ENCODE measurements around the gene CTTNBP2.
A peak's percentile ranks its signal among the peaks of the same experiment; 100 is the strongest.

Gene CTTNBP2

GRCh38 chr7:117819558-117819957 is 53.7 kb downstream of the CTTNBP2 start:
- H3K27ac ChIP-seq (ENCODE audit: low read depth, low read length) = no peak overlapping the region
- H3K36me3 ChIP-seq (ENCODE audit: control insufficient read depth, insufficient read depth, low read length) = no peaks in the 10 kb centered on the region
- H3K4me3 ChIP-seq (ENCODE audit: low read depth, low read length) = no peak overlapping the region
- H3K4me1 ChIP-seq (ENCODE audit: control insufficient read depth, insufficient read depth, low read length) = no peaks in the 10 kb centered on the region; the same call in 1 of the 2 replicates
- H3K9ac ChIP-seq (ENCODE audit: low read length) = no peak overlapping the region
- no peaks in the 10 kb centered on the region for H3K27me3 ChIP-seq (ENCODE audit: control insufficient read depth, insufficient read depth, low read length)
- no peaks in the 10 kb centered on the region for H3K9me3 ChIP-seq (ENCODE audit: control insufficient read depth, insufficient read depth, low read depth, low read length)

GRCh38 chr7:117818232-117818631 is 55.0 kb downstream of the CTTNBP2 start:
- H3K4me1 ChIP-seq (ENCODE audit: control insufficient read depth, insufficient read depth, low read length) = no peaks in the 10 kb centered on the region; the same call in 1 of the 2 replicates
- H3K4me3 ChIP-seq (ENCODE audit: low read depth, low read length) = no peak overlapping the region
- no peak overlapping the region for H3K27ac ChIP-seq (ENCODE audit: low read depth, low read length)
- H3K9ac ChIP-seq (ENCODE audit: low read length) = no peak overlapping the region
- no peaks in the 10 kb centered on the region for H3K9me3 ChIP-seq (ENCODE audit: control insufficient read depth, insufficient read depth, low read depth, low read length)
- no peaks in the 10 kb centered on the region for H3K36me3 ChIP-seq (ENCODE audit: control insufficient read depth, insufficient read depth, low read length)
- H3K27me3 ChIP-seq (ENCODE audit: control insufficient read depth, insufficient read depth, low read length) = no peaks in the 10 kb centered on the region

GRCh38 chr7:117816727-117817126 is 56.5 kb downstream of the CTTNBP2 start:
- no peaks in the 10 kb centered on the region for H3K36me3 ChIP-seq (ENCODE audit: control insufficient read depth, insufficient read depth, low read length)
- no peaks in the 10 kb centered on the region; the same call in 1 of the 2 replicates for H3K4me1 ChIP-seq (ENCODE audit: control insufficient read depth, insufficient read depth, low read length)
- H3K27me3 ChIP-seq (ENCODE audit: control insufficient read depth, insufficient read depth, low read length) = no peaks in the 10 kb centered on the region
- H3K9ac ChIP-seq (ENCODE audit: low read length) = no peak overlapping the region
- H3K9me3 ChIP-seq (ENCODE audit: control insufficient read depth, insufficient read depth, low read depth, low read length) = no peaks in the 10 kb centered on the region
- no peak overlapping the region for H3K4me3 ChIP-seq (ENCODE audit: low read depth, low read length)
- no peak overlapping the region for H3K27ac ChIP-seq (ENCODE audit: low read depth, low read length)

- Histone ChIP-seq H3K9ac (ENCODE audit: low read length) (no peak overlapping the region), H3K27me3 (ENCODE audit: control insufficient read depth, insufficient read depth, low read length) (no peaks in the 10 kb centered on the region), H3K36me3 (ENCODE audit: control insufficient read depth, insufficient read depth, low read length) (no peaks in the 10 kb centered on the region), H3K4me3 (ENCODE audit: low read depth, low read length) (no peak overlapping the region), H3K4me1 (ENCODE audit: control insufficient read depth, insufficient read depth, low read length) (peaks cover 31% of the 10 kb centered on the region), H3K9me3 (ENCODE audit: control insufficient read depth, insufficient read depth, low read depth, low read length) (no peaks in the 10 kb centered on the region), H3K27ac (ENCODE audit: low read depth, low read length) (no peak overlapping the region)
Measured at GRCh38 chr7:117811696-117812095, 61.5 kb downstream of the CTTNBP2 start.

GRCh38 chr7:117810642-117811512 is 62.4 kb downstream of the CTTNBP2 start:
- H3K4me3 ChIP-seq (ENCODE audit: low read depth, low read length) = no peak overlapping the region; the same call in 1 of the 2 replicates
- H3K27me3 ChIP-seq (ENCODE audit: control insufficient read depth, insufficient read depth, low read length) = no peaks in the 10 kb centered on the region
- H3K9ac ChIP-seq (ENCODE audit: low read length) = no peak overlapping the region
- H3K4me1 ChIP-seq (ENCODE audit: control insufficient read depth, insufficient read depth, low read length) = peaks cover 33% of the 10 kb centered on the region
- peak overlapping the region; percentile 64; the same call in 1 of the 2 replicates for H3K27ac ChIP-seq (ENCODE audit: low read depth, low read length)
- no peaks in the 10 kb centered on the region for H3K36me3 ChIP-seq (ENCODE audit: control insufficient read depth, insufficient read depth, low read length)
- H3K9me3 ChIP-seq (ENCODE audit: control insufficient read depth, insufficient read depth, low read depth, low read length) = no peaks in the 10 kb centered on the region

- Histone ChIP-seq H3K9me3 (ENCODE audit: control insufficient read depth, insufficient read depth, low read depth, low read length) (no peaks in the 10 kb centered on the region), H3K27me3 (ENCODE audit: control insufficient read depth, insufficient read depth, low read length) (no peaks in the 10 kb centered on the region), H3K27ac (ENCODE audit: low read depth, low read length) (peak overlapping the region; percentile 64; the same call in 1 of the 2 replicates), H3K4me1 (ENCODE audit: control insufficient read depth, insufficient read depth, low read length) (peaks cover 34% of the 10 kb centered on the region), H3K4me3 (ENCODE audit: low read depth, low read length) (no peak overlapping the region), H3K36me3 (ENCODE audit: control insufficient read depth, insufficient read depth, low read length) (no peaks in the 10 kb centered on the region), H3K9ac (ENCODE audit: low read length) (no peak overlapping the region)
Measured at GRCh38 chr7:117809958-117810357, 63.3 kb downstream of the CTTNBP2 start.

- H3K4me1 ChIP-seq (ENCODE audit: control insufficient read depth, insufficient read depth, low read length) = peaks cover 34% of the 10 kb centered on the region
- no peak overlapping the region for H3K4me3 ChIP-seq (ENCODE audit: low read depth, low read length)
- H3K9ac ChIP-seq (ENCODE audit: low read length) = no peak overlapping the region
- H3K27ac ChIP-seq (ENCODE audit: low read depth, low read length) = 0 out of 2 replicates have a peak overlapping the region, but pooled peaks have one; percentile 28
- H3K9me3 ChIP-seq (ENCODE audit: control insufficient read depth, insufficient read depth, low read depth, low read length) = no peaks in the 10 kb centered on the region
- no peaks in the 10 kb centered on the region for H3K36me3 ChIP-seq (ENCODE audit: control insufficient read depth, insufficient read depth, low read length)
- H3K27me3 ChIP-seq (ENCODE audit: control insufficient read depth, insufficient read depth, low read length) = no peaks in the 10 kb centered on the region
Measured at GRCh38 chr7:117808910-117809705, 64.1 kb downstream of the CTTNBP2 start.

- H3K4me3 ChIP-seq (ENCODE audit: low read depth, low read length) = no peak overlapping the region
- no peaks in the 10 kb centered on the region for H3K27me3 ChIP-seq (ENCODE audit: control insufficient read depth, insufficient read depth, low read length)
- H3K27ac ChIP-seq (ENCODE audit: low read depth, low read length) = no peak overlapping the region
- no peaks in the 10 kb centered on the region for H3K36me3 ChIP-seq (ENCODE audit: control insufficient read depth, insufficient read depth, low read length)
- H3K9me3 ChIP-seq (ENCODE audit: control insufficient read depth, insufficient read depth, low read depth, low read length) = no peaks in the 10 kb centered on the region
- no peak overlapping the region for H3K9ac ChIP-seq (ENCODE audit: low read length)
- peaks cover 34% of the 10 kb centered on the region for H3K4me1 ChIP-seq (ENCODE audit: control insufficient read depth, insufficient read depth, low read length)
Measured at GRCh38 chr7:117808341-117808757, 64.9 kb downstream of the CTTNBP2 start.

GRCh38 chr7:117807676-117808075 is 65.6 kb downstream of the CTTNBP2 start:
- H3K4me1 ChIP-seq (ENCODE audit: control insufficient read depth, insufficient read depth, low read length) = peaks cover 34% of the 10 kb centered on the region
- H3K27ac ChIP-seq (ENCODE audit: low read depth, low read length) = no peak overlapping the region
- no peak overlapping the region for H3K4me3 ChIP-seq (ENCODE audit: low read depth, low read length)
- no peak overlapping the region for H3K9ac ChIP-seq (ENCODE audit: low read length)
- no peaks in the 10 kb centered on the region for H3K9me3 ChIP-seq (ENCODE audit: control insufficient read depth, insufficient read depth, low read depth, low read length)
- H3K27me3 ChIP-seq (ENCODE audit: control insufficient read depth, insufficient read depth, low read length) = no peaks in the 10 kb centered on the region
- H3K36me3 ChIP-seq (ENCODE audit: control insufficient read depth, insufficient read depth, low read length) = no peaks in the 10 kb centered on the region

- Histone ChIP-seq H3K4me3 (ENCODE audit: low read depth, low read length) (no peak overlapping the region), H3K27ac (ENCODE audit: low read depth, low read length) (no peak overlapping the region), H3K4me1 (ENCODE audit: control insufficient read depth, insufficient read depth, low read length) (peaks cover 29% of the 10 kb centered on the region), H3K27me3 (ENCODE audit: control insufficient read depth, insufficient read depth, low read length) (no peaks in the 10 kb centered on the region), H3K36me3 (ENCODE audit: control insufficient read depth, insufficient read depth, low read length) (no peaks in the 10 kb centered on the region), H3K9me3 (ENCODE audit: control insufficient read depth, insufficient read depth, low read depth, low read length) (no peaks in the 10 kb centered on the region), H3K9ac (ENCODE audit: low read length) (no peak overlapping the region)
Measured at GRCh38 chr7:117806011-117806410, 67.2 kb downstream of the CTTNBP2 start.

- Histone ChIP-seq H3K4me1 (ENCODE audit: control insufficient read depth, insufficient read depth, low read length) (peaks cover 21% of the 10 kb centered on the region), H3K36me3 (ENCODE audit: control insufficient read depth, insufficient read depth, low read length) (no peaks in the 10 kb centered on the region), H3K9ac (ENCODE audit: low read length) (no peak overlapping the region), H3K9me3 (ENCODE audit: control insufficient read depth, insufficient read depth, low read depth, low read length) (no peaks in the 10 kb centered on the region), H3K4me3 (ENCODE audit: low read depth, low read length) (no peak overlapping the region), H3K27me3 (ENCODE audit: control insufficient read depth, insufficient read depth, low read length) (no peaks in the 10 kb centered on the region), H3K27ac (ENCODE audit: low read depth, low read length) (no peak overlapping the region)
Measured at GRCh38 chr7:117805241-117805640, 68.0 kb downstream of the CTTNBP2 start.
